Stimulated activated naive B cell treated with anti-CD40 and anti-IgM and Interleukin-4, amounts not matched to agents 10 μg/mL and 1 μg/mL and 100 μg/mL, for 72 hours (primary cell): ENCODE measurements around the gene TMPO.
A peak's percentile ranks its signal among the peaks of the same experiment; 100 is the strongest.
"Not testable (repeated sequence)": the region's sequence is repeated elsewhere in the genome, so short reads cannot be mapped to it uniquely, and the experiment has no call there.

Source experiments
- ATAC-seq, 2 donors: fragments of 150-1000 bp; cut with Tn5 transposase; replicated peaks; 2 replicates each; pipeline ENCODE4 v1.10.0; 2021; ENCODE audit warnings: moderate library complexity in 1 of 2
- DNase-seq: peaks from one replicate; pipeline ENCODE4 v3.0.0; 2021
- H3K27ac Mint-ChIP-seq: one replicate; pipeline ENCODE4 v1.8.0; 2022; ENCODE audit warnings: mild to moderate bottlenecking, mixed read lengths
- H3K27me3 Mint-ChIP-seq, 2 donors: one replicate each; pipeline ENCODE4 v1.8.0; 2022; ENCODE audit warnings: mixed read lengths in 2 of 2
- H3K36me3 Mint-ChIP-seq, 2 donors: one replicate each; pipeline ENCODE4 v1.8.0; 2022; ENCODE audit warnings: mixed read lengths in 2 of 2, mild to moderate bottlenecking in 1 of 2
- H3K4me1 Mint-ChIP-seq, 2 donors: one replicate each; pipeline ENCODE4 v1.8.0; 2022; ENCODE audit warnings: mixed read lengths in 2 of 2, mild to moderate bottlenecking in 1 of 2
- H3K4me3 Mint-ChIP-seq, 2 donors: one replicate each; pipeline ENCODE4 v1.8.0; 2022; ENCODE audit warnings: mild to moderate bottlenecking in 2 of 2, mixed read lengths in 2 of 2, moderate library complexity in 1 of 2
- H3K9me3 Mint-ChIP-seq, 2 donors: one replicate each; pipeline ENCODE4 v1.8.0; 2022; ENCODE audit warnings: mixed read lengths in 2 of 2, mild to moderate bottlenecking in 1 of 2

The TMPO gene

DNA sequence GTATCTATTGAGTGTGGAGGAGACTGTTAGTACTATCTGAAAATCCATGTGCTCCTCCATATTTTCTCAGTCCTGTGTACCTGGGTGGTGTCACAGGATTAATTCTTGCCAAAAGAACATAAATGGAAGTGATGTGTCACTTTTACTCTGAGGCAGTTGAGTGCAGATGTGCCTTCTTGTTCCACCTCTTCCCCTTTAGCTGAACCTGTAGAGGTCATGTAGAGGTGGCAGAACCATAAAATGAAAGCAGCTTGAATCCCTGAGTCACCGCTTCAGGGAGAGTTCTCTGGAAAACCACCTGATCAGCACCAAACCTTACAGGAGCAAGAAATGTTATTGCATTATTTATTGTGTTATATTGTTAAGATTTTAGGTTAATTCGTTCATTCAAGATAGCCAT lies 63.4 kb downstream of the TMPO start:
- no peak for ATAC-seq
- peaks cover 0 to 7% of the 10 kb centered on the region in 2 donors for H3K27me3 Mint-ChIP-seq

DNA sequence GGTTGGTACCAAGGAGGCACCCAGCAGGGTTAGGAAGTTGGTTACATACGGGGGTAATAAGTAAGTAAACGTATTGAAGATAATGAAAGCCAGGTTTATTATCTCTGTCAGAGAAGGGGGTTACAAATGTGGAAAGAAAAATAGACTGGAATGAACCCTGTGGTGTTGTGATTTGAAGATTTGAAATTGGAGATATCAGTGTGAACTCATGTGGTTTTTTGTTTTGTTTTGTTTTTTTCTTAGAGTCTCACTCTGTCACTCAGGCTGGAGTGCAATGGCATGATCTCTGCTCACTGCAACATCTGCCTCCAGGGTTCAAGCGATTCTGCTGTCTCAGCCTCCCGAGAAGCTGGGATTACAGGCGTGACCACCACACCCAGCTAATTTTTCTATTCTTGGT lies 64.0 kb downstream of the TMPO start:
- ATAC-seq (no peak), DNase-seq (no peak)
- H3K4me1 Mint-ChIP-seq = no peaks in the 10 kb centered on the region
- H3K4me3 Mint-ChIP-seq = no peak overlapping the region
- no peaks in the 10 kb centered on the region for H3K36me3 Mint-ChIP-seq
- peaks cover 0 to 2% of the 10 kb centered on the region in 2 donors for H3K9me3 Mint-ChIP-seq
- H3K27me3 Mint-ChIP-seq = peaks cover 0 to 7% of the 10 kb centered on the region in 2 donors
- no peak overlapping the region for H3K27ac Mint-ChIP-seq

More for the DNA sequence above, 63.4 kb downstream of the TMPO start:
- DNase-seq = no peak
- H3K36me3 Mint-ChIP-seq = no peaks in the 10 kb centered on the region
- H3K4me1 Mint-ChIP-seq = no peaks in the 10 kb centered on the region
- H3K27ac Mint-ChIP-seq = no peak overlapping the region
- peaks cover 0 to 2% of the 10 kb centered on the region in 2 donors for H3K9me3 Mint-ChIP-seq
- no peak overlapping the region for H3K4me3 Mint-ChIP-seq

DNA sequence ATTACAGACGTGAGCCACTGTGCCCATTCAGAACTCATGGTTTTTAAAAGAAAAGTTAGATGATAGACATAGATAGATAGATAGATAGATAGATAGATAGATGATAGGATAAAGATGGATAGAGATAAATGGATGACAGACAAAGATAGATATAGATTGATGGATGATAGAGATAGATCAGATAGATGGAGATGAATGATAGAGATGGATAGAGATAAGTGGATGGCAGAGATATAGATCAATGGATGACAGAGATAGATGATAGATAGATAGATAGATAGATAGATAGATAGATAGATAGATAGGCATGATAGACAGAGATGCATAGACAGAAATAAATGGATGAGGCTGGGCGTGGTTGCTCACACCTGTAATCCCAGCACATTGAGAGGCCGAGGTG lies 64.4 kb downstream of the TMPO start:
- no peak overlapping the region for H3K4me3 Mint-ChIP-seq
- ATAC-seq (no peak), DNase-seq (no peak)
- no peaks in the 10 kb centered on the region for H3K4me1 Mint-ChIP-seq
- no peaks in the 10 kb centered on the region for H3K36me3 Mint-ChIP-seq
- H3K9me3 Mint-ChIP-seq = peaks cover 0 to 2% of the 10 kb centered on the region in 2 donors
- H3K27me3 Mint-ChIP-seq = peaks cover 0 to 7% of the 10 kb centered on the region in 2 donors
- no peak overlapping the region for H3K27ac Mint-ChIP-seq

DNA sequence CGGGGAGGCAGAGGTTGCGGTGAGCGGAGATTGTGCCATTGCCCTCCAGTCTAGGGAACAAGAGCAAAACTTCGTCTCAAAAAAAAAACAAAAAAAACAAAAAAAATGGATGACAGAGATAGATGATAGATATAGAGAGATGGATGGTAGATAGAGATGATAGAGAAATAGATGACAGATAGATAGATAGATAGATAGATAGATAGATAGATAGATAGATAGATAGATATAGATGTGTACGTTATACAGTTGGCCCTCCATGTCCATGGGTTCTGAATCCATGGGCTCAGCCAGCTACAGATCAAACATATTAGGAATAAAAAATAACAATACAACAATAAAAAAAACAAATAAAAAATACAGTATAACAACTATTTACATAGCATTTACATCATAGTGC lies 65.3 kb downstream of the TMPO start:
- ATAC-seq = no peak
- DNase-seq = no peak
- H3K27me3 Mint-ChIP-seq = peaks cover 0 to 7% of the 10 kb centered on the region in 2 donors
- H3K4me1 Mint-ChIP-seq = no peaks in the 10 kb centered on the region
- H3K36me3 Mint-ChIP-seq = no peaks in the 10 kb centered on the region
- H3K9me3 Mint-ChIP-seq = peaks cover 0 to 2% of the 10 kb centered on the region in 2 donors
- no peak overlapping the region for H3K27ac Mint-ChIP-seq
- no peak overlapping the region for H3K4me3 Mint-ChIP-seq

DNA sequence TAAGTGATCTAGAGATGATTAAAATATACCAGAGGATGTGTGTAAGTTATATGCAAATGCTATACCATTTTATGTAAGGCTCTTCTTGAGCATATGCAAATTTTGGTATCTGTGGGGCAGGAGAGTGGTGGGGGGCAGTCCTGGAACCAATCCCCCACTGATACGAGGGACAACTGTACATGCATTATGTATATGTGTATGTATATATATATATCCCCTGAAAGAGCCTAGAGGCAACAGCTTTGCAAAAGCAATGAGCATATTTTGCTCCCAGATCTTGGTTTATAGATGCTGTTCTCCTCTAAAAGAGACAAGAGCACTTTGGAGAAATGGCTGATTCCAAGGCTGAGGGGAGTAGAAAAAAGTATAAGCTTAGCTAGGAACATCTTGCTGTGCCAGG lies 65.7 kb downstream of the TMPO start:
- peaks cover 0 to 7% of the 10 kb centered on the region in 2 donors for H3K27me3 Mint-ChIP-seq
- H3K36me3 Mint-ChIP-seq = no peaks in the 10 kb centered on the region
- H3K4me3 Mint-ChIP-seq = no peak overlapping the region
- no peak overlapping the region for H3K27ac Mint-ChIP-seq
- DNase-seq (no peak), ATAC-seq (no peak)
- no peaks in the 10 kb centered on the region for H3K4me1 Mint-ChIP-seq
- peaks cover 0 to 2% of the 10 kb centered on the region in 2 donors for H3K9me3 Mint-ChIP-seq

DNA sequence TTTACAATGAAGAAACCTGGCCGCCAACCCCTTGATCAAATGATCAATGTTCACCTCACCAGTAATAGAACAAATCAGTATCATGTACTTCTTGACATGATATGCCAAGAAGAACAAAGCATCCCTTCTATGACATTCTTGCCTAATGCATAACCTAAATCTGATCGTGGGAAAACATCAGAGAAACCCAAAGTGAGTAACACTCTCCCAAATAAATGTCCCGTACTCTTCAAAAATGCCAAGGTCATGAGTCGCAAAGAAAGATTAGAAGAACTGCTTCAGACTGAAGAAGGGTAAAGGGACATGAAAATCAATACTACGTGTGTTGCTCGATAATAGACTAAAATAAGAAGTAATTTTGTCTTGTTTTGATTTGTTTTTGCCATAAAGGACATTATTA lies 66.7 kb downstream of the TMPO start:
- no peaks in the 10 kb centered on the region for H3K36me3 Mint-ChIP-seq
- H3K27me3 Mint-ChIP-seq = peaks cover 0 to 3% of the 10 kb centered on the region in 2 donors
- H3K4me1 Mint-ChIP-seq = no peaks in the 10 kb centered on the region
- H3K27ac Mint-ChIP-seq = no peak overlapping the region
- DNase-seq = no peak
- H3K9me3 Mint-ChIP-seq = no peaks in the 10 kb centered on the region
- no peak overlapping the region for H3K4me3 Mint-ChIP-seq
- no peak for ATAC-seq

DNA sequence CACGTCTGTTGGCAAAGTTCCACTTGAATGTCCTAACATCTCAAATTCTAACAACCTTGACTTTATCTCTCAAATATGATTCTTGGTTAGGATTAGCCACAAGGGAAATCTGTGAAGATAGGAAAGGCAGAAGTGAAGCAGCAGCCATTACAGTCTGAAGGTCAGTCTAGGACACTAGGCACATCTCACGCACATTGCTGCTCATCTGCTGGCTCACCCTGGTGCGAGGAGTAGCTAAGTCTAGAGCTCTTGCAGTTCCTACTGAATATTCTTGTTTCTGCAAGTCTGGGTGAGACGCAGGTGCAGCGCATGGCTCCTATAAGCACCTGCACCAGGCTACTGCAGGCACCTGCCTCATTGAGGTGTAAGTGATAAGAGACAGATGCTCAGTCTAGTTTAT lies 71.7 kb downstream of the TMPO start:
- H3K4me3 Mint-ChIP-seq = no peak overlapping the region
- no peaks in the 10 kb centered on the region for H3K36me3 Mint-ChIP-seq
- ATAC-seq (no peak), DNase-seq (no peak)
- H3K27me3 Mint-ChIP-seq = peaks cover 0 to 3% of the 10 kb centered on the region in 2 donors
- H3K27ac Mint-ChIP-seq = no peak overlapping the region
- H3K4me1 Mint-ChIP-seq = no peaks in the 10 kb centered on the region
- H3K9me3 Mint-ChIP-seq = no peaks in the 10 kb centered on the region

DNA sequence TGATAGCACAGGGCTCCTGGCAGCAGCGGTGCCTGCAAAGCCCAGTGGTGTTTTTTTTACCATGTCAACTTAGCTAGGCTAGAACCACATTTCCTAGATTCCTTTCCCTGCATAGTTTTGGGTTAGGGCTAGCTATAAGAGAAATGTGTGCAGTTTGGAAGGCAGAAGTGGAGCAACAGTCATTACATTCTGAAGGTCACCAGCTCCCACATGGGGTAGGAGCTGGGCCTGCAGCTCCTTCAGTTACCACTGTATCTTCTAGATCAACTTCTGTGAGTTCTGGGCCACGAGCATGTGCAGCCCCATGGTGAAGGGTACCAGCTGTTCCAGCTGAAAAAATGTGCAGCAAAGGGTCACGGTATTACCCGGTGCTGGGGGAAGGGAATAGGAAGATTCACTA lies 75.8 kb downstream of the TMPO start:
- no peaks in the 10 kb centered on the region for H3K27me3 Mint-ChIP-seq
- H3K4me1 Mint-ChIP-seq = peaks cover 5 to 23% of the 10 kb centered on the region in 2 donors
- ATAC-seq = no peak
- no peak for DNase-seq
- no peaks in the 10 kb centered on the region for H3K9me3 Mint-ChIP-seq
- no peak overlapping the region for H3K4me3 Mint-ChIP-seq
- peaks cover 12 to 21% of the 10 kb centered on the region in 2 donors for H3K36me3 Mint-ChIP-seq
- no peak overlapping the region for H3K27ac Mint-ChIP-seq

DNA sequence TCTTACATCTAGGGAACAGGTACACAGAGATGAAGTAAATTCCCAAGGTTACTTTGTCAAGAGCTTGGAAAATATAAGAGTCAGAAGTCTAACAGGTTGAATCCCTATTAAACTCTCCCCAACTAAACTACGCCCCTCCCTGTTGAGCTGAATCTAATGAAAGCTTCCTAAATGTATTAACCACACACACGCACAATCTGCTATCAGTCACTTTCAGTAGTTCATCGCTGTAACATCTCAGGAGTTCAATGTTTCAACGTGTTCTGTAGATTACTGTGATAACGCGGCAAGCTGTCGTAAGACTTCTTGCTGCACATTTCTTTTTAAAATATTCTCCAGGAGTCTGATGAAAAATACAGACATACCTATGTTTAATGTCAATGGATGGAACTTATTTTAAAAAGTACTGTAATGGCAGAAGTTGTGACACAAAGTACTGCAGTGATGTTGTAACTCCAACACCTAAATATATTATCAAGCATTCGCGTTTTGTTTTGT lies 77.5 kb downstream of the TMPO start:
- ATAC-seq (no peak), DNase-seq (no peak)
- H3K9me3 Mint-ChIP-seq = no peaks in the 10 kb centered on the region
- no peaks in the 10 kb centered on the region for H3K27me3 Mint-ChIP-seq
- peaks cover 12 to 24% of the 10 kb centered on the region in 2 donors for H3K36me3 Mint-ChIP-seq
- H3K4me3 Mint-ChIP-seq = peak overlapping the region; percentile 94 to 95
- H3K27ac Mint-ChIP-seq = peak overlapping the region; percentile 99
- H3K4me1 Mint-ChIP-seq = peaks cover 6 to 29% of the 10 kb centered on the region in 2 donors

DNA sequence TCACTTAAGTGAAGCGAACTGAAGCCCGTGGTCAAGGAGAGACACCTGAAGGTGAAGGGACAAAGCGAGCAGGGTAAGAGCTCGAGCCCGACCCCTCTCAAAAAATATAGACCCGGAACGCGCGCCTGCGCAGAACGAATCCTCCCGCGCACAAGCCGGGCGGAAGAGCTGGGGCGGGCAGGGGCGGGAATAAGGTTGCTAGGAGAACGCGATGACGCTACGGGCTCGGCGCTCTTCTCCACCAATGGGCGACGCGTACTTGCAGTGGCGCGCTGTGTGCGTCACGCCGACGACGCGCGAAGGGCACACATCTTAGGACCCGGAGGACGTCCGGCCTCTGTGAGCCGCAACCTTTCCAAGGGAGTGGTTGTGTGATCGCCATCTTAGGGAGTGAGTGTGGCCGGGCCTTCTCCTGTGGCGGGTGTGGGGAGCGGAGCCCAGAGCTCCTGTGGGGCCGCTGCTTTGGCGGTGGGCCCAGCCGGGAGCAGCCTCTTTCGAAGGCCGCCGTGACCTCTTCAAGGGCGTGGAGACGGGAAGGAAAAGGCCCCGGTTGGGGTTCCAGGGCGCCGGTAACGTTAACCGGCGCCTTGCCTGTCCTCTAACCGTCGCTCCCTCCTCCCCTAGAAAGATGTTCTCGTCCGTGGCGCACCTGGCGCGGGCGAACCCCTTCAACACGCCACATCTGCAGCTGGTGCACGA lies 78.1 kb downstream of the TMPO start, which contains the start of gene SLC25A3:
TSS of gene SLC25A3 (plus strand) at position 336 of the 699 bp plus-strand sequence. CDS start at position 629, 293 bp downstream.
- Mint-ChIP-seq H3K36me3 (peaks cover 12 to 24% of the 10 kb centered on the region in 2 donors), H3K27me3 (no peaks in the 10 kb centered on the region), H3K27ac (peak within 1 kb of the TSS; percentile 99), H3K9me3 (no peaks in the 10 kb centered on the region), H3K4me1 (peaks cover 6 to 29% of the 10 kb centered on the region in 2 donors), H3K4me3 (peak within 1 kb of the TSS; percentile 94 to 95)
- ATAC-seq (peak; percentile 98 to 99), DNase-seq (peak; percentile 91)

DNA sequence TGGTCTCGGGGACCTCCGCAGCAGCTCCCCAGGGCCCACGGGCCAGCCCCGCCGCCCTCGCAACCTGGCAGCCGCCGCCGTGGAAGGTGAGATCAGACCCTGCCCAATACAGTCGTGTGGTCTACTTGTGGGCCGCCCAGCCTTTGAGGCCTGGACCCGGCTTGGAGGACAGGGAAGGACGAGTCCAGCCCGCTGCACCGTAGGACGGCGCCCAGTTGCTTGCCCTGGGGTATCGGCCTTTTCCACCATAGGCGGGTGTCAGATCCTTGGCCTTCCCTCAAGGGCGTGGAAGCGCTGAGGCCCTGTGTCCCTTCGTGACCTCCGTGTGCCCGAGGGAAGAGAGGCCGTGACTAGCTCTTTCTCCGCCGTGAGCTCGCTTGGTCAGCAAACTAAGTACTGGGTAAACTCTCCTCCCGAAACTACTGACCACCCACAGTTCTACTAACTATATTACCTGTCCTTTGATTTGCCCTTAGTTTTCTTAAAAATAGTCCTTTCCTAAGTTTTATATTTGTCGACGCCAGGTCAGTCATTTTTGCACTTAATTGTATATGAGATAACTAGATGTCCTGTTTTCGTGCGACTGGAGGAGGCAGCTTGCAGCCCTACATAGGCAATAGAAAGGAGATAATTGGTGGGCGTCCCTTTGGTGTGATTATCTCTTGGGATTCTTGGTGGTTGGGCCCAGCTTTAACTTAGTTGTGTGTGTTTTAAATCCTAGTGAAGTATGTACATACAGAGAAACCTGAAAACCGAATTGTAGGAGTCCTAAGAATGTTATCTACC lies 78.9 kb downstream of the TMPO start:
- Mint-ChIP-seq H3K4me1 (peaks cover 6 to 29% of the 10 kb centered on the region in 2 donors), H3K27me3 (no peaks in the 10 kb centered on the region), H3K36me3 (peaks cover 14 to 24% of the 10 kb centered on the region in 2 donors), H3K27ac (peak overlapping the region; percentile 99), H3K9me3 (no peaks in the 10 kb centered on the region), H3K4me3 (peak overlapping the region; percentile 94 to 95)
- peak; percentile 37 to 45 for ATAC-seq
- peak; percentile 32 for DNase-seq

DNA sequence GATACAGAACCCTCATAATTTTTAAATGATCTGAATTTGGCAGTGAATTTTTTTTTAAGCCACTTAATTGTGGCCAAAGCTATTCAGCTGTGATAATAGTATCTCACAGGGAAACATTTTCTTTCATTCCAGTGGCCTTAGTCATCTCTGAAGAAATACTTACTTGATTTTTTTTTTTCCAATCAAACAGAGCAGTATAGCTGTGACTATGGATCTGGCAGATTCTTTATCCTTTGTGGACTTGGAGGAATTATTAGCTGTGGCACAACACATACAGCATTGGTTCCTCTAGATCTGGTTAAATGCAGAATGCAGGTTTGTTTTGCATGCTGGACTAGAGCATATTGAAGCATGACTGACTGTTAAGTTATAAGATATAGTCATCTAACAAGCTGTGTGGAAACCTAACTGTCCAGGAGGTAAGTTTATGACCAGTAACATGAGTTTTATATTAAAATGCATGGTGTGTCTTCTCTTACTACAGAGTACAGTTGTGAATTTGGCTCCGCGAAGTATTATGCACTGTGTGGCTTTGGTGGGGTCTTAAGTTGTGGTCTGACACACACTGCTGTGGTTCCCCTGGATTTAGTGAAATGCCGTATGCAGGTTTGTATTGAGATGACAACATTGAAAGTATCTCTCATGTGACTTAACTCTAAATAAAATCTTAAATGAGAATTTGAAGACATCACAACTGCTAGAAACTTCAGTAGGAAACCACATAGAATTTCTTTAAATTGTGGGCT lies 80.0 kb downstream of the TMPO start:
- DNase-seq = no peak
- ATAC-seq = no peak
- Mint-ChIP-seq H3K4me1 (peaks cover 6 to 29% of the 10 kb centered on the region in 2 donors), H3K27me3 (no peaks in the 10 kb centered on the region), H3K4me3 (peak overlapping the region; percentile 94 to 95), H3K9me3 (no peaks in the 10 kb centered on the region), H3K27ac (peak overlapping the region; percentile 42), H3K36me3 (peaks cover 16 to 24% of the 10 kb centered on the region in 2 donors)

DNA sequence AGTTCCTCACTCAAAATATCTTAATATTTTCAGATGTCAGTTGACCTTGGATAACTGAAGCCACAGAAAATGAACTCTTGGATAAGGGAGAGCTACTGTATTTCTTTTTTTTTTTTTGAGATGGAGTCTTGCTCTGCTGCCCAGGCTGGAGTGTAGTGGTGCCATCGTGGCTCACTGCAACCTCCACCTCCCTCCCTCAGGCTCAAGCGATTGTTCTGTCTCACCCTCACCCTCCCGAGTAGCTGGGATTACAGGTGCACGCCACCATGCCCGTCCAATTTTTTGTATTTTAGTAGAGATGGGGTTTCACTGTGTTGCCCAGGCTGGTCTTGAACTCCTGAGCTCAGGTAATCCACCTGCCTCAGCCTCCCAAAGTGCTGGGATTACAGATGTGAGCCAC lies 81.9 kb downstream of the TMPO start:
- H3K27ac Mint-ChIP-seq = peak overlapping the region; percentile 20
- not testable (repeated sequence) for H3K4me3 Mint-ChIP-seq
- H3K36me3 Mint-ChIP-seq = peaks cover 18 to 29% of the 10 kb centered on the region in 2 donors

More for the DNA sequence above, 81.9 kb downstream of the TMPO start:
- H3K9me3 Mint-ChIP-seq, H3K27me3 Mint-ChIP-seq, ATAC-seq, DNase-seq: not testable (repeated sequence)
- peaks cover 6 to 28% of the 10 kb centered on the region in 2 donors for H3K4me1 Mint-ChIP-seq
